Cardiac muscle cell (in vitro differentiated cells and primary cell): ENCODE results near the gene BBS9. TPM values are rescaled to one million over a fixed set of nuclear protein-coding genes. Genes with fewer than 3 reads are reported as not detected.

ENCODE experiments used
- DNase-seq, 2 donors: peaks; one replicate each; pipeline versions ENCODE4 v3.0.0 to v3.0.0-alpha.2; 2010 to 2017; ENCODE audit warnings: low read depth in 1 of 2, low spot score in 1 of 2
- H3K27ac ChIP-seq: fragments of 200-600 bp; sonication (generic); 2 replicates; pipeline ENCODE4 v1.5.1; 2016
- H3K27me3 ChIP-seq: fragments of 200-600 bp; sonication (generic); 2 replicates; pipeline ENCODE4 v1.6.0; 2016; ENCODE audit warnings: control low read depth
- H3K36me3 ChIP-seq: fragments of 200-600 bp; sonication (generic); 2 replicates; pipeline ENCODE4 v1.5.1; 2016; ENCODE audit warnings: control low read depth
- H3K4me1 ChIP-seq: fragments of 200-600 bp; sonication (generic); 2 replicates; pipeline ENCODE4 v1.8.1; 2017; ENCODE audit warnings: low read depth, mild to moderate bottlenecking, mixed run types
- H3K4me3 ChIP-seq: fragments of 200-600 bp; sonication (generic); 2 replicates; pipeline ENCODE4 v1.5.1; 2016; ENCODE audit warnings: mild to moderate bottlenecking
- H3K9me3 ChIP-seq: fragments of 200-600 bp; sonication (generic); 2 replicates; pipeline ENCODE4 v1.5.1; 2017; ENCODE audit warnings: low read depth, mild to moderate bottlenecking, control low read depth
- polyA plus RNA-seq: library from polyadenylated mRNA; unstranded; fragments of >200 nt; fragmentation: Nextera tagmentation; extraction: Ambion mirVana; gene quantifications from 2 replicates; pipeline ENCODE4 v1.2.1, GENCODE V29; 2016
- total RNA-seq: library from RNA; depleted of rRNA; stranded (reverse); fragments of >200 nt; gene quantifications from 2 replicates; pipeline ENCODE4 v1.2.3, GENCODE V29; 2016
- TF ChIP-seq, protein P1 (sequence below): IDR thresholded peaks from 2 replicates; pipeline ENCODE4 v1.5.1; 2012; ENCODE audit warnings: low read depth, mild to moderate bottlenecking, low read length

Gene BBS9
- total and polyA plus RNA-seq, 2 experiments from 2014 or later: 9.8 to 13.2 TPM

DNA sequence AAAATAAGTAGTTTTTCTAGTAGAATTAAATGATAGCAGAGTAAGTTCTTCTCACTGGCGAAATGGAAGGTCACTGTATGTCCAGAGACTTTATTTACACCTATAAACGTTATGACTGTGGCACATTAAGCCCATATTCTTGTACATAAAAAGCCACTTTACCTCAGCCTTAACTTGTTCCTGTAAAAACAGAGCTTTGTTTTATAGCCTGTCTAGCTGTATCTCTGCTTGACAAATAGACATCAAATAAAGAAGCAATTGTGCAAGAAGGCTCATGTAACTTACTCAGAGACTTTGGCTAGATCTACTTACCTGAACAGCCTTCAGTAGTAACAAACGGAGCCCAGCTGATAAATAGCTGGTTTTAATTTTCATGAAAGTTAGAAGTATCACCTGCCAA lies 451.9 kb downstream of the BBS9 start:
- Histone ChIP-seq H3K4me3 (no peak overlapping the region), H3K36me3 (no peaks in the 10 kb centered on the region), H3K4me1 (peaks cover 16% of the 10 kb centered on the region), H3K27ac (no peak overlapping the region), H3K27me3 (no peaks in the 10 kb centered on the region), H3K9me3 (no peaks in the 10 kb centered on the region)
- DNase-seq: no peak
- TF ChIP-seq, protein P1, sequence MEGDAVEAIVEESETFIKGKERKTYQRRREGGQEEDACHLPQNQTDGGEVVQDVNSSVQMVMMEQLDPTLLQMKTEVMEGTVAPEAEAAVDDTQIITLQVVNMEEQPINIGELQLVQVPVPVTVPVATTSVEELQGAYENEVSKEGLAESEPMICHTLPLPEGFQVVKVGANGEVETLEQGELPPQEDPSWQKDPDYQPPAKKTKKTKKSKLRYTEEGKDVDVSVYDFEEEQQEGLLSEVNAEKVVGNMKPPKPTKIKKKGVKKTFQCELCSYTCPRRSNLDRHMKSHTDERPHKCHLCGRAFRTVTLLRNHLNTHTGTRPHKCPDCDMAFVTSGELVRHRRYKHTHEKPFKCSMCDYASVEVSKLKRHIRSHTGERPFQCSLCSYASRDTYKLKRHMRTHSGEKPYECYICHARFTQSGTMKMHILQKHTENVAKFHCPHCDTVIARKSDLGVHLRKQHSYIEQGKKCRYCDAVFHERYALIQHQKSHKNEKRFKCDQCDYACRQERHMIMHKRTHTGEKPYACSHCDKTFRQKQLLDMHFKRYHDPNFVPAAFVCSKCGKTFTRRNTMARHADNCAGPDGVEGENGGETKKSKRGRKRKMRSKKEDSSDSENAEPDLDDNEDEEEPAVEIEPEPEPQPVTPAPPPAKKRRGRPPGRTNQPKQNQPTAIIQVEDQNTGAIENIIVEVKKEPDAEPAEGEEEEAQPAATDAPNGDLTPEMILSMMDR: no peak

DNA sequence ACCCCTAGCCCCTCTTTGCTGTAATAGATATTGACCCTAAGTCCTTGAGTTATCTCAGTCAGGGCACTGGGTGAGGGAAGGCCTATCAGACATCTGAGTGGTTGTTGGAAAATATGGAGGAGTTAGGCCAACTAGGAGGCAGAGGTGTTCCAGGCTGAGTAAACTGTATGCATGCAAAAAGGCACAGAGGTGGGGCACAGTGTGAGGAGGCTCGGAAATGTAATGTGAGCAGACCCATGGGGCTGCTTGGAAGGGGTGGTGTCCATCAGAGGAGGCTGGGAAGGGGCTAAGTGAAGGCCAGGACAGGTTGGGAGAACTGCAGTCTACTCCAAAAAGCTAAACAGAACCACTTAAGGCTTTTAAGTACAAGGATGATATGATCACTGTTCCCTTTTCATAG lies 452.7 kb downstream of the BBS9 start:
- Histone ChIP-seq H3K4me3 (no peak overlapping the region), H3K27ac (peak overlapping the region; percentile 73), H3K27me3 (no peaks in the 10 kb centered on the region), H3K4me1 (peaks cover 16% of the 10 kb centered on the region), H3K9me3 (no peaks in the 10 kb centered on the region), H3K36me3 (no peaks in the 10 kb centered on the region)
- TF ChIP-seq, protein P1: no peak
- no peak for DNase-seq

DNA sequence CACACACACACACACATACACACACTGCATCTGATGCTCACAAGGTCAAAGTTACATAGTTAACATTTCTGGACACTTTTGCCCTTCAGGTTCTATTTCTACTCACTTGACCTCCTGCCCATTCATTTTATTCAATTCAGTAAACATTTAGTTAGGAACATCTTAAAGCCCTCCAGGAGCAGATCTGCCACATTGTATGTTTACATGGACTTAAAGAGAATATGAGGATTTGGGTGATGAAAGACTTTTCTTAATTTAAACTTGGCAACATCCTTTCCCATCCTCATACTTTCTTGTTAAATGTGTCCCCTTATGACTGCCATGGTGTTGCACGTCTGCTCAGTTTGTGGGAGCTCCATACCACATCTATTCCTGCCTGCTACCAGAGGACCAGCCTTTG lies 453.2 kb downstream of the BBS9 start:
- H3K36me3 ChIP-seq: no peaks in the 10 kb centered on the region
- no peaks in the 10 kb centered on the region for H3K27me3 ChIP-seq
- no peak for DNase-seq
- H3K4me1 ChIP-seq: peaks cover 16% of the 10 kb centered on the region
- TF ChIP-seq, protein P1: no peak
- no peak overlapping the region for H3K4me3 ChIP-seq
- no peaks in the 10 kb centered on the region for H3K9me3 ChIP-seq
- peak overlapping the region; percentile 73 for H3K27ac ChIP-seq

DNA sequence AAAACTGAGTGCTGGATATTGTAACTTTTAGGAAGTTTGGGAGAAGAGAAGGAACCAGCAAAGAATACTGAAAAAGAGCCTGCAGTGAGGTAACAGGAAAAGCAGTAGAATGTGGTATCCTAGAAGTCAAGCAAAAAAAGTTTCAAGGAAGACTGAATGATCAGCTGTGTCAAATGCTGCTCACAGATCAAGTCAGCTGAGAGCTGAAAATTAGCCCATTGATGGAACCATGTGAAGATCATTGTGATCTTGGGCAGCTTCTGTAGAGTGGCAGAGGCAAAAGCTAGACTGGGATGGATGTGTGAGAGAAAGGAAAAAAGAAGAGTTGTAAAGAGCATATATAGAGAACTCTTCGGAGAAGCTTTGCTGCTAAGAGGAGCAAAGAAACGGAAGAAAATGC lies 460.5 kb downstream of the BBS9 start:
- no peaks in the 10 kb centered on the region for H3K36me3 ChIP-seq
- H3K27me3 ChIP-seq: no peaks in the 10 kb centered on the region
- no peaks in the 10 kb centered on the region for H3K4me1 ChIP-seq

DNA sequence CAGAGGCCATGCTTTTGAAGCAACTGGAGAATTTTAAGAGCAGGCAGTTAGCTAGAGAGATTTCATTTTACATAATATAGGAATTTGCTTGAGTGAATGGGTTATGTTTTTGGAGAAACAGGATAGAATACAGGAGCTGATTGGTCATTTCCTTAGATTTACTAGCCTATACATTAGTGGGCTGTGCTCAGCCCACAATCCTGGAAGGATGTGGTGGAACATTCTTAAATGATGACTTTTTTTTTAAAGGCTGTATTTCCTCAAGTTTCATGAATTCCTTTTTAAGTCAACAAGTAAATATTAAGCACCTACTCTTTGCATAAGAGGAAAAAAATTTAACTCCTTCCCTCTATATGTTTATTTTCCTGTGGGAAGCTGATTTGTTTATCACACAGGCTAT lies 461.6 kb downstream of the BBS9 start:
- Histone ChIP-seq H3K27me3 (no peaks in the 10 kb centered on the region), H3K9me3 (no peaks in the 10 kb centered on the region), H3K27ac (no peak overlapping the region), H3K36me3 (no peaks in the 10 kb centered on the region), H3K4me1 (no peaks in the 10 kb centered on the region), H3K4me3 (no peak overlapping the region)
- TF ChIP-seq, protein P1: no peak
- peak in 1 of 2 donors; percentile 21 for DNase-seq

More for the DNA sequence above, 460.5 kb downstream of the BBS9 start:
- Histone ChIP-seq H3K9me3 (no peaks in the 10 kb centered on the region), H3K4me3 (no peak overlapping the region), H3K27ac (no peak overlapping the region)
- TF ChIP-seq, protein P1: no peak
- DNase-seq: no peak

DNA sequence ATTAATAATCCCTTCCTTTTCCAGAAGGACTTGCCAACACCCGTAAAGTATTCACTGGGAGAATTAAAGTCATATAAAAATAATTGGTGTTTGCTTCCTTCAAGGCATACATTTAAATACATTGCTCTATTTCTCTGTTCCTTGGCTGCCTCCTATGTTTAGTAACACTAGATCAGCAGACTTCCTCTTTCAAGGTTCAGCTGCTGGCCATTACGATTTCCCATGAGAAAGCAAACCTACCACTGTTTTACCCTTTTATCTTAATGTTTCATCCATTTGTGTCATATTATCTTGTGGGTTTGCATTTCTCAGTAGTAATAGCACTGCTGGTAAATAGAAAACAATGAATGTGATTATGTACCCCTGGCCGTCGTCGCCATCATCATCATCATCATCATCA lies 462.1 kb downstream of the BBS9 start:
- H3K9me3 ChIP-seq: no peaks in the 10 kb centered on the region

More for the DNA sequence above, 462.1 kb downstream of the BBS9 start:
- peak in 1 of 2 donors; percentile 23 for DNase-seq
- no peaks in the 10 kb centered on the region for H3K27me3 ChIP-seq
- H3K36me3 ChIP-seq: no peaks in the 10 kb centered on the region
- H3K27ac ChIP-seq: no peak overlapping the region
- TF ChIP-seq, protein P1: no peak
- no peaks in the 10 kb centered on the region for H3K4me1 ChIP-seq
- H3K4me3 ChIP-seq: no peak overlapping the region
